HCT116 (cell line): ENCODE measurements around the gene GPRC5D. TPM values are rescaled to one million over a fixed set of nuclear protein-coding genes. Genes with fewer than 3 reads are reported as not detected.

Source experiments
- CTCF ChIP-seq, 3 experiments: fragments of 200-600 bp in 1 of 3; sonication (generic) in 1 of 3; IDR thresholded peaks in 2 of 3; conservative IDR thresholded peaks in 1 of 3; 2 replicates each; pipeline ENCODE4 v1.5.1; 2012 to 2017; ENCODE audit warnings: low read depth in 2 of 3, low read length in 2 of 3, antibody characterized with exemption in 1 of 3, borderline replicate concordance in 1 of 3, control low read depth in 1 of 3, mild to moderate bottlenecking in 1 of 3, mixed read lengths in 1 of 3, mixed run types in 1 of 3, moderate library complexity in 1 of 3; ENCODE audit not compliant: insufficient read depth in 1 of 3
- ELF1 ChIP-seq: IDR thresholded peaks from 2 replicates; pipeline ENCODE4 v1.6.1; 2012; ENCODE audit warnings: low read depth, borderline replicate concordance
- EZH2phosphoT487 ChIP-seq: fragments of 200-600 bp; IDR thresholded peaks from 2 replicates; pipeline ENCODE4 v1.6.1; 2018; ENCODE audit warnings: antibody characterized with exemption, borderline replicate concordance
- FOSL1 ChIP-seq: IDR thresholded peaks from 2 replicates; pipeline ENCODE4 v1.6.1; 2012; ENCODE audit warnings: low read depth
- MAX ChIP-seq: IDR thresholded peaks from 2 replicates; pipeline ENCODE4 v1.6.1; 2012
- POLR2AphosphoS5 ChIP-seq: IDR thresholded peaks from 2 replicates; pipeline ENCODE4 v1.6.1; 2011; ENCODE audit warnings: mild to moderate bottlenecking, low read depth, low read length, moderate library complexity
- SIN3A ChIP-seq: IDR thresholded peaks from 2 replicates; pipeline ENCODE4 v1.6.1; 2012; ENCODE audit warnings: low read depth
- SP1 ChIP-seq: IDR thresholded peaks from 2 replicates; pipeline ENCODE4 v1.6.1; 2012; ENCODE audit warnings: low read depth
- SRF ChIP-seq: IDR thresholded peaks from 2 replicates; pipeline ENCODE4 v1.6.1; 2012; ENCODE audit warnings: low read depth
- TCF7L2 ChIP-seq: IDR thresholded peaks from 2 replicates; pipeline ENCODE4 v1.7.0; 2011; ENCODE audit warnings: borderline replicate concordance, inconsistent platforms; ENCODE audit not compliant: insufficient read depth, insufficient read length; ENCODE audit errors: extremely low read depth
- YY1 ChIP-seq: IDR thresholded peaks from 2 replicates; pipeline ENCODE4 v1.6.1; 2011; ENCODE audit warnings: low read length, low read depth, moderate library complexity, mild to moderate bottlenecking; ENCODE audit not compliant: insufficient replicate concordance; ENCODE audit errors: extremely low read depth
- ZBTB33 ChIP-seq: IDR thresholded peaks from 2 replicates; pipeline ENCODE4 v1.6.1; 2011; ENCODE audit warnings: mild to moderate bottlenecking, low read length, moderate library complexity; ENCODE audit not compliant: insufficient replicate concordance; ENCODE audit errors: extremely low read depth
- ZNF274 ChIP-seq: fragments of 200-500 bp; sonication (Bioruptor generic); IDR thresholded peaks from 2 replicates; pipeline ENCODE4 v1.6.1; 2014; ENCODE audit warnings: mild to moderate bottlenecking, low read depth, low read length, inconsistent platforms
- total RNA-seq: library from RNA; stranded (reverse); gene quantifications from one replicate; pipeline ENCODE4 v1.2.1, GENCODE V29; 2021; ENCODE audit not compliant: unreplicated experiment

GPRC5D gene
- total RNA-seq, 1 experiment from 2014 or later, result not detected

GRCh38 chr12:12945591-12945990, 6.4 kb downstream of the GPRC5D start (continued):
- TF ChIP-seq CTCF (IDR thresholded peaks at IDR 0.05 in 2 of 3, conservative IDR thresholded peaks at IDR 0.05 in 1 of 3; ENCODE audit: borderline replicate concordance in 1 of 3, insufficient read depth in 1 of 3, low read depth in 2 of 3, low read length in 2 of 3) (no peak), POLR2AphosphoS5 (no peak), SIN3A (no peak), FOSL1 (no peak), ZNF274 (no peak), ELF1 (no peak), SRF (no peak), MAX (no peak), YY1 (no peak), ZBTB33 (no peak), SP1 (no peak), TCF7L2 (no peak), EZH2phosphoT487 (no peak)
